Fibroblast of mammary gland (primary cell): Measurements from ENCODE around the gene SLC43A3.

Experiments
- DNase-seq: peaks from one replicate; pipeline ENCODE4 v3.0.0-alpha.2; 2010; ENCODE audit warnings: low read depth
- H3K4me3 ChIP-seq: 2 replicates; pipeline ENCODE4 v1.5.1; 2011; ENCODE audit warnings: low read depth, mild to moderate bottlenecking, low read length, moderate library complexity; ENCODE audit not compliant: control insufficient read depth
- CTCF ChIP-seq: conservative IDR thresholded peaks from 2 replicates; pipeline ENCODE4 v1.5.1; 2011; ENCODE audit warnings: low read depth, low read length, inconsistent platforms; ENCODE audit not compliant: control insufficient read depth, insufficient read depth

Gene SLC43A3

GRCh38 chr11:57375490-57375889 lies 51.4 kb downstream of the SLC43A3 start:
- TF ChIP-seq CTCF, result no peak
- H3K4me3 ChIP-seq, result no peak overlapping the region
- no peak for DNase-seq

DNA sequence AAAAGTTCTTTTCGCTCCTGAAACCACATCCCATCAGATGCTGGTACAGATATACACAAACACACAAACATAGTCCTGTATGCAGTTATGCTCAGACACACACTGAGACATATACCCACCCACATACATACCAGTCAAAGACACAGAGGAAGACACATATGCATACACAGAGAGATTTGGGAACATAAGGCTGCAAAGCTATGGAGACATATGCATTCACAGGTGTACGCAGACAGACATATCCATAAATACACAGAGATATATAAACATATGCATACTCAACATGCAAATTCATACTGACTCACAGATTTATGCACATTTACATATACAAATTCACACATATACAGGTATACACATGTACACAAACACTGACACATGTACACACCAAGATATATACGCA lies 52.0 kb downstream of the SLC43A3 start:
- no peak for TF ChIP-seq CTCF
- H3K4me3 ChIP-seq, result no peak overlapping the region
- DNase-seq, result no peak

DNA sequence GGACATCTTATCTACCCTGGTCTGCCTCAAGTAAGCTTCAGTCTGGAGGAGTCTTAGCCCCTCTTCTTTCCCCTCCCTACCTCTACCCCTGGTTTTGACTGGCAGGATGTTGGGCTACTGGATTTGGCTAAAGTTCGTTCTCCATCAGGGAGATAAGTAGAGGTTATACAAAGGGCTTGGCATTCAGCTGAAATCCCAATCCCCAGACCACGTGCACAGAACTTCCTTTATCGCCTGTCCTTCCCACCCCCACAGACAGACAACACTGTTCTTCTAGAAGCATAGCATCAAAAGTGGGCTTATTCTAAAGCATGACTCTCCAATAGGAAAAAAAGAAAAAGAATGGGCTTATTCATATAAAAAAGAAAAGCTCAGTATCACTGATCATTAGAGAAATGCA lies 53.8 kb downstream of the SLC43A3 start:
- no peak for TF ChIP-seq CTCF
- no peak overlapping the region for H3K4me3 ChIP-seq
- no peak for DNase-seq

DNA sequence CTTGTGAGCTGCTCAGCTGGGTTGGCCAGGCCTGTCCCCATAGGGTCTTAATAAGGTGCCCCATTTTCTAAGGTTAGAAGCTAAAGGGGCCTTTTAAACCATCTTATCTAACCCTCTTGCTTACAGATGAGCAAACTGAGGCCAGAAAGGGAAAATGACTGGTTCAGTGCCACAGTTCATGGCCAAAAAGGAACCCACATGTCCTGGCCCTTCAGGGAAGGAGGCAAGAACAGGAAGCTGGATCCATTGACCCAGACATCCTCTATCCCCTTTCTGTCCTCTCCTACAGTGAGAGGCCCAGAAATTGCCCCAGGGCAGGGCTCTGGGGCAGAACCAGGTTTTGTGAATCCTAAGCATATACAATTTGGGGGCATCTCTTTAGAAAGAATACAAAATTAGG lies 56.0 kb downstream of the SLC43A3 start:
- TF ChIP-seq CTCF, result no peak
- DNase-seq, result no peak
- no peak overlapping the region for H3K4me3 ChIP-seq

- DNase-seq, result peak; percentile 38
- TF ChIP-seq CTCF, result no peak
- H3K4me3 ChIP-seq, result no peak overlapping the region
Measured at GRCh38 chr11:57370251-57370650, 56.7 kb downstream of the SLC43A3 start.

GRCh38 chr11:57368845-57369232 lies 58.1 kb downstream of the SLC43A3 start:
- no peak overlapping the region for H3K4me3 ChIP-seq
- no peak for TF ChIP-seq CTCF
- no peak for DNase-seq

- no peak for DNase-seq
- H3K4me3 ChIP-seq, result no peak overlapping the region
- TF ChIP-seq CTCF, result no peak
Measured at GRCh38 chr11:57368106-57368844, 58.6 kb downstream of the SLC43A3 start.
